SK-N-SH treated with all-trans-retinoic acid at 6 μM for 48 hours (cell line): Measurements from ENCODE around the gene RCN1.

Experiments used
- ATAC-seq: fragments of 200-7000 bp; cut with Tn5 transposase; 3 replicates; pipeline ENCODE4 v1.9.1; 2020; ENCODE audit warnings: mild to moderate bottlenecking, moderate library complexity
- ARNTL ChIP-seq: fragments of 450-650 bp; formaldehyde crosslinking; IDR thresholded peaks from 2 replicates; pipeline ENCODE4 v1.5.0; 2020; ENCODE audit warnings: low read depth, mild to moderate bottlenecking, moderate library complexity, borderline replicate concordance
- BACH2 ChIP-seq: fragments of 250-450 bp; sonication (Bioruptor Pico); IDR thresholded peaks from 2 replicates; pipeline ENCODE4 v1.9.0; 2021; ENCODE audit warnings: mild to moderate bottlenecking, borderline replicate concordance
- CSDC2 ChIP-seq: fragments of 250-450 bp; sonication (Bioruptor Pico); IDR thresholded peaks from 2 replicates; pipeline ENCODE4 v1.5.0; 2020; ENCODE audit warnings: mild to moderate bottlenecking, moderate library complexity
- ESRRG ChIP-seq: fragments of 250-450 bp; sonication (Bioruptor Pico); IDR thresholded peaks from 2 replicates; pipeline ENCODE4 v1.6.1; 2021; ENCODE audit warnings: mild to moderate bottlenecking
- GLIS3 ChIP-seq: fragments of 250-450 bp; sonication (Bioruptor Pico); IDR thresholded peaks from 2 replicates; pipeline ENCODE4 v1.5.0; 2020; ENCODE audit warnings: mild to moderate bottlenecking, moderate library complexity
- ISL1 ChIP-seq: fragments of 250-450 bp; sonication (Bioruptor Pico); IDR thresholded peaks from 2 replicates; pipeline ENCODE4 v2.1.2; 2022; ENCODE audit warnings: mild to moderate bottlenecking, moderate library complexity
- OSR1 ChIP-seq: fragments of 250-450 bp; sonication (Bioruptor Pico); IDR thresholded peaks from 2 replicates; pipeline ENCODE4 v1.8.0; 2022; ENCODE audit warnings: moderate library complexity, mild to moderate bottlenecking, inconsistent platforms
- PPARA ChIP-seq: fragments of 250-450 bp; sonication (Bioruptor Pico); IDR thresholded peaks from 2 replicates; pipeline ENCODE4 v1.5.0; 2020; ENCODE audit warnings: mild to moderate bottlenecking, borderline replicate concordance
- RARB ChIP-seq: fragments of 250-450 bp; sonication (Bioruptor Pico); IDR thresholded peaks from 2 replicates; pipeline ENCODE4 v1.8.0; 2021; ENCODE audit warnings: mild to moderate bottlenecking, moderate library complexity
- SNAI2 ChIP-seq: fragments of 250-450 bp; sonication (Bioruptor Pico); IDR thresholded peaks from 2 replicates; pipeline ENCODE4 v1.5.0; 2020; ENCODE audit warnings: mild to moderate bottlenecking, moderate library complexity
- TCF4 ChIP-seq: fragments of 250-450 bp; sonication (Bioruptor Pico); IDR thresholded peaks from 2 replicates; pipeline ENCODE4 v1.8.0; 2021; ENCODE audit warnings: mild to moderate bottlenecking, moderate library complexity, borderline replicate concordance
- TOX ChIP-seq: fragments of 250-450 bp; sonication (Bioruptor Pico); IDR thresholded peaks from 2 replicates; pipeline ENCODE4 v1.8.0; 2021; ENCODE audit warnings: mild to moderate bottlenecking, moderate library complexity, borderline replicate concordance
- ZC3H10 ChIP-seq: fragments of 250-450 bp; sonication (Bioruptor Pico); IDR thresholded peaks from 2 replicates; pipeline ENCODE4 v1.5.1; 2021; ENCODE audit warnings: mild to moderate bottlenecking, moderate library complexity
- ZFP30 ChIP-seq: fragments of 450-650 bp; formaldehyde crosslinking; IDR thresholded peaks from 2 replicates; pipeline ENCODE4 v1.5.0; 2022; ENCODE audit warnings: mild to moderate bottlenecking, moderate library complexity
- ZNF565 ChIP-seq: fragments of 450-650 bp; formaldehyde crosslinking; conservative IDR thresholded peaks from 2 replicates; pipeline ENCODE4 v1.5.0; 2020; ENCODE audit warnings: low read depth, mild to moderate bottlenecking, moderate library complexity
- ZNF70 ChIP-seq: fragments of 450-650 bp; formaldehyde crosslinking; IDR thresholded peaks from 2 replicates; pipeline ENCODE4 v1.5.0; 2020; ENCODE audit warnings: mild to moderate bottlenecking, moderate library complexity
- ZNF8 ChIP-seq: fragments of 450-650 bp; formaldehyde crosslinking; IDR thresholded peaks from 2 replicates; pipeline ENCODE4 v1.5.0; 2020; ENCODE audit warnings: mild to moderate bottlenecking, moderate library complexity
- TF ChIP-seq, protein P1 (sequence below): fragments of 250-450 bp; sonication (Bioruptor Pico); IDR thresholded peaks from 2 replicates; pipeline ENCODE4 v1.5.1; 2021; ENCODE audit warnings: mild to moderate bottlenecking, moderate library complexity
- TF ChIP-seq, protein P2 (sequence below): fragments of 250-450 bp; sonication (Bioruptor Pico); IDR thresholded peaks from 2 replicates; pipeline ENCODE4 v1.8.0; 2020; ENCODE audit warnings: mild to moderate bottlenecking, moderate library complexity, borderline replicate concordance
- TF ChIP-seq, protein P3 (sequence below): fragments of 250-450 bp; sonication (Bioruptor Pico); IDR thresholded peaks from 2 replicates; pipeline ENCODE4 v1.5.0; 2020; ENCODE audit warnings: mild to moderate bottlenecking, moderate library complexity
- TF ChIP-seq, protein P4 (sequence below): fragments of 250-450 bp; sonication (Bioruptor Pico); IDR thresholded peaks from 2 replicates; pipeline ENCODE4 v1.8.0; 2021; ENCODE audit warnings: low read depth, mild to moderate bottlenecking, moderate library complexity, borderline replicate concordance

RCN1 gene

DNA sequence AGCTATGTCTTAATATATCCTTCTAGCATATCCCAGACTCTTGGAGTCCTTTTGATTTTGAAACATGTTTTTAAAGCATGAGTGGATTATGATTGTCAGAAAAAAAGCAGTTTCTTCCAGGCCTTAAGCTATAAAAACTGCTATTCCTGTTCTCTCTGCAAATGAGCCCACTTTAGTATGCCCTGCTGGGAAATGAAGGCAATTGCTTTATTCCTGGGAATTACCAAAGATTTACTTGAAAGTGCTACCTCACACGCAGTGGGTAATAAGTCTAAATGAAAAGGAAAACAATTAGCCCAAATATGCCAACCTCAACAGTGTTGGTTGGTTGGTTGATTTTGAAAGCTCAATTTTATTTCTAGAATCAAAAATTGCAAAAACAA, 17.2 kb upstream of the RCN1 start (continued):
- TF ChIP-seq ZNF8 (CRISPR knock-in tag) (no peak), OSR1 (CRISPR knock-in tag) (no peak)

DNA sequence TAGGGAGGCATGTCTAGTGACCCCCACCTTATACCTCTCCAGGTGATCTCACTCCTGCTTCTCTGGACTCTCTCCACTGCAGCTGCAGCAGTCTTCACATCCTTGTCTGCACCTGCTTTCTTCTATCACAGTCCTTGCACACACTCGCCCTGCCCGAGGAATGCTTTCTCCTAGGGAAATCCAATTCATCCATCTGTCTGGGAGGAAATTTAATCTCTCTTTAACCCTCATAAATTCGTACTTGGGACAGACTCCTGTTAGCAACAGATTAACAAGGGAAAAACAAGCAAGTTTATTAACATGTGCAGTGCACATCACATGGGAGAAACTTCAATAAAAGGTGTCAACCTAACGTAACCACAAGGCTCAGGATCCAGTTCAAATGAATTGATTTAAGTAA, 11.3 kb upstream of the RCN1 start:
- TF ChIP-seq ZNF70 (CRISPR knock-in tag) (no peak), ESRRG (CRISPR knock-in tag) (no peak), TCF4 (CRISPR knock-in tag) (no peak)
- TF ChIP-seq, protein P1, sequence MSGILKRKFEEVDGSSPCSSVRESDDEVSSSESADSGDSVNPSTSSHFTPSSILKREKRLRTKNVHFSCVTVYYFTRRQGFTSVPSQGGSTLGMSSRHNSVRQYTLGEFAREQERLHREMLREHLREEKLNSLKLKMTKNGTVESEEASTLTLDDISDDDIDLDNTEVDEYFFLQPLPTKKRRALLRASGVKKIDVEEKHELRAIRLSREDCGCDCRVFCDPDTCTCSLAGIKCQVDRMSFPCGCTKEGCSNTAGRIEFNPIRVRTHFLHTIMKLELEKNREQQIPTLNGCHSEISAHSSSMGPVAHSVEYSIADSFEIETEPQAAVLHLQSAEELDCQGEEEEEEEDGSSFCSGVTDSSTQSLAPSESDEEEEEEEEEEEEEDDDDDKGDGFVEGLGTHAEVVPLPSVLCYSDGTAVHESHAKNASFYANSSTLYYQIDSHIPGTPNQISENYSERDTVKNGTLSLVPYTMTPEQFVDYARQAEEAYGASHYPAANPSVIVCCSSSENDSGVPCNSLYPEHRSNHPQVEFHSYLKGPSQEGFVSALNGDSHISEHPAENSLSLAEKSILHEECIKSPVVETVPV (CRISPR knock-in tag): no peak
- TF ChIP-seq, all 23 proteins: peak for 0
- ATAC-seq: no peak

DNA sequence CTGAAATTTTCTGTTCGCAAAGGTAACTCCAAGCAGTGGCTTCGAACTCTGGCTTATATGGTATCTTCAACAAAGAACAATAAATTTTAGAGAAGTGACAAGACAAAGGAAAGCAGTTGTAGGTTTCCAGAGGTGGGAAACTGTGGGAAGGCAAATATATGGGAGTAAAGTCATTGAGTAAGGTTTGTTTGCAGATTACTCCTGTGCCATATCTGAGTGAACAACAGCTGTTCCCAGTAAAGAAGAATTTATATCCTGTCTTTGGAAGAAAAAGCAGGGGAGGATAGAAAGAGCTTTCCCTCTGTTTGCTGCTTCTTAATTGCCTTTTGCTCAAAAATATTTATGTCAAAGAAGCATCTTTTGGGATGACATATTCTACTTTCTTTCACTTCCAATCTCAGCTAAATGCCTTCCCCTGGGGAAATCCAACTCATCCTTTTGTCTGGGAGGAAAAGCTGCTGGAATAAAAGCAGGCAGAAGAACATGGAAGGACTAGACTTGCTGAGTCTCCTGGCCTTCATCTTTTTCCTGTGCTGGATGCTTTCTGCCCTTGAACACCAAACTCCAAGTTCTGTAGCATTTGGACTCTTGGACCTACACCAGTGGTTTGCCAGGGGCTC, 10.4 kb upstream of the RCN1 start:
- no peak for TF ChIP-seq TCF4 (CRISPR knock-in tag)
- TF ChIP-seq RARB: no peak
- no peak for TF ChIP-seq PPARA (CRISPR knock-in tag)
- TF ChIP-seq, protein P2, sequence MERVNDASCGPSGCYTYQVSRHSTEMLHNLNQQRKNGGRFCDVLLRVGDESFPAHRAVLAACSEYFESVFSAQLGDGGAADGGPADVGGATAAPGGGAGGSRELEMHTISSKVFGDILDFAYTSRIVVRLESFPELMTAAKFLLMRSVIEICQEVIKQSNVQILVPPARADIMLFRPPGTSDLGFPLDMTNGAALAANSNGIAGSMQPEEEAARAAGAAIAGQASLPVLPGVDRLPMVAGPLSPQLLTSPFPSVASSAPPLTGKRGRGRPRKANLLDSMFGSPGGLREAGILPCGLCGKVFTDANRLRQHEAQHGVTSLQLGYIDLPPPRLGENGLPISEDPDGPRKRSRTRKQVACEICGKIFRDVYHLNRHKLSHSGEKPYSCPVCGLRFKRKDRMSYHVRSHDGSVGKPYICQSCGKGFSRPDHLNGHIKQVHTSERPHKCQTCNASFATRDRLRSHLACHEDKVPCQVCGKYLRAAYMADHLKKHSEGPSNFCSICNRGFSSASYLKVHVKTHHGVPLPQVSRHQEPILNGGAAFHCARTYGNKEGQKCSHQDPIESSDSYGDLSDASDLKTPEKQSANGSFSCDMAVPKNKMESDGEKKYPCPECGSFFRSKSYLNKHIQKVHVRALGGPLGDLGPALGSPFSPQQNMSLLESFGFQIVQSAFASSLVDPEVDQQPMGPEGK (CRISPR knock-in tag): no peak
- no peak for TF ChIP-seq BACH2 (CRISPR knock-in tag)
- TF ChIP-seq, protein P1 (CRISPR knock-in tag): no peak
- TF ChIP-seq GLIS3 (CRISPR knock-in tag): no peak
- TF ChIP-seq ESRRG (CRISPR knock-in tag): no peak
- no peak for TF ChIP-seq ZNF565 (CRISPR knock-in tag)
- TF ChIP-seq ZFP30 (CRISPR knock-in tag): no peak
- TF ChIP-seq OSR1 (CRISPR knock-in tag): no peak
- no peak for TF ChIP-seq ISL1 (CRISPR knock-in tag)
- no peak for TF ChIP-seq TOX (CRISPR knock-in tag)
- no peak for TF ChIP-seq ZC3H10 (CRISPR knock-in tag)
- TF ChIP-seq ARNTL (CRISPR knock-in tag): no peak
- TF ChIP-seq, protein P3, sequence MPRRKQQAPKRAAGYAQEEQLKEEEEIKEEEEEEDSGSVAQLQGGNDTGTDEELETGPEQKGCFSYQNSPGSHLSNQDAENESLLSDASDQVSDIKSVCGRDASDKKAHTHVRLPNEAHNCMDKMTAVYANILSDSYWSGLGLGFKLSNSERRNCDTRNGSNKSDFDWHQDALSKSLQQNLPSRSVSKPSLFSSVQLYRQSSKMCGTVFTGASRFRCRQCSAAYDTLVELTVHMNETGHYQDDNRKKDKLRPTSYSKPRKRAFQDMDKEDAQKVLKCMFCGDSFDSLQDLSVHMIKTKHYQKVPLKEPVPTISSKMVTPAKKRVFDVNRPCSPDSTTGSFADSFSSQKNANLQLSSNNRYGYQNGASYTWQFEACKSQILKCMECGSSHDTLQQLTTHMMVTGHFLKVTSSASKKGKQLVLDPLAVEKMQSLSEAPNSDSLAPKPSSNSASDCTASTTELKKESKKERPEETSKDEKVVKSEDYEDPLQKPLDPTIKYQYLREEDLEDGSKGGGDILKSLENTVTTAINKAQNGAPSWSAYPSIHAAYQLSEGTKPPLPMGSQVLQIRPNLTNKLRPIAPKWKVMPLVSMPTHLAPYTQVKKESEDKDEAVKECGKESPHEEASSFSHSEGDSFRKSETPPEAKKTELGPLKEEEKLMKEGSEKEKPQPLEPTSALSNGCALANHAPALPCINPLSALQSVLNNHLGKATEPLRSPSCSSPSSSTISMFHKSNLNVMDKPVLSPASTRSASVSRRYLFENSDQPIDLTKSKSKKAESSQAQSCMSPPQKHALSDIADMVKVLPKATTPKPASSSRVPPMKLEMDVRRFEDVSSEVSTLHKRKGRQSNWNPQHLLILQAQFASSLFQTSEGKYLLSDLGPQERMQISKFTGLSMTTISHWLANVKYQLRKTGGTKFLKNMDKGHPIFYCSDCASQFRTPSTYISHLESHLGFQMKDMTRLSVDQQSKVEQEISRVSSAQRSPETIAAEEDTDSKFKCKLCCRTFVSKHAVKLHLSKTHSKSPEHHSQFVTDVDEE (CRISPR knock-in tag): no peak
- no peak for TF ChIP-seq SNAI2
- no peak for TF ChIP-seq CSDC2 (CRISPR knock-in tag)
- TF ChIP-seq, protein P4, sequence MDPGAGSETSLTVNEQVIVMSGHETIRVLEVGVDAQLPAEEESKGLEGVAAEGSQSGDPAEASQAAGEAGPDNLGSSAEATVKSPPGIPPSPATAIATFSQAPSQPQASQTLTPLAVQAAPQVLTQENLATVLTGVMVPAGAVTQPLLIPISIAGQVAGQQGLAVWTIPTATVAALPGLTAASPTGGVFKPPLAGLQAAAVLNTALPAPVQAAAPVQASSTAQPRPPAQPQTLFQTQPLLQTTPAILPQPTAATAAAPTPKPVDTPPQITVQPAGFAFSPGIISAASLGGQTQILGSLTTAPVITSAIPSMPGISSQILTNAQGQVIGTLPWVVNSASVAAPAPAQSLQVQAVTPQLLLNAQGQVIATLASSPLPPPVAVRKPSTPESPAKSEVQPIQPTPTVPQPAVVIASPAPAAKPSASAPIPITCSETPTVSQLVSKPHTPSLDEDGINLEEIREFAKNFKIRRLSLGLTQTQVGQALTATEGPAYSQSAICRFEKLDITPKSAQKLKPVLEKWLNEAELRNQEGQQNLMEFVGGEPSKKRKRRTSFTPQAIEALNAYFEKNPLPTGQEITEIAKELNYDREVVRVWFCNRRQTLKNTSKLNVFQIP: no peak
- no peak for ATAC-seq
